IPS-20b (cell line): ENCODE measurements around the gene RCAN1.
A peak's percentile ranks its signal among the peaks of the same experiment; 100 is the strongest.

Experiments
- H3K27ac ChIP-seq: one replicate; pipeline ENCODE4 v1.5.1; 2013; ENCODE audit warnings: low read length
- H3K27me3 ChIP-seq: 2 replicates; pipeline ENCODE4 v1.6.1; 2013; ENCODE audit warnings: mild to moderate bottlenecking, low read length, inconsistent platforms; ENCODE audit not compliant: insufficient read depth
- H3K36me3 ChIP-seq: 2 replicates; pipeline ENCODE4 v1.6.1; 2013; ENCODE audit warnings: low read depth, mild to moderate bottlenecking, inconsistent platforms, low read length, moderate library complexity; ENCODE audit not compliant: insufficient read depth
- H3K4me1 ChIP-seq: 2 replicates; pipeline ENCODE4 v1.6.1; 2013; ENCODE audit warnings: mild to moderate bottlenecking, control low read depth, inconsistent platforms, low read length, moderate library complexity; ENCODE audit not compliant: insufficient read depth
- H3K4me3 ChIP-seq: 2 replicates; pipeline ENCODE4 v1.5.1; 2013; ENCODE audit warnings: mild to moderate bottlenecking, low read length, inconsistent platforms
- H3K9ac ChIP-seq: 2 replicates; pipeline ENCODE4 v1.6.1; 2013; ENCODE audit warnings: low read depth, mild to moderate bottlenecking, inconsistent platforms, low read length, moderate library complexity
- H3K9me3 ChIP-seq: 2 replicates; pipeline ENCODE4 v1.6.1; 2013; ENCODE audit warnings: mild to moderate bottlenecking, low read depth, low read length, inconsistent platforms; ENCODE audit not compliant: insufficient read depth

The RCAN1 gene

DNA sequence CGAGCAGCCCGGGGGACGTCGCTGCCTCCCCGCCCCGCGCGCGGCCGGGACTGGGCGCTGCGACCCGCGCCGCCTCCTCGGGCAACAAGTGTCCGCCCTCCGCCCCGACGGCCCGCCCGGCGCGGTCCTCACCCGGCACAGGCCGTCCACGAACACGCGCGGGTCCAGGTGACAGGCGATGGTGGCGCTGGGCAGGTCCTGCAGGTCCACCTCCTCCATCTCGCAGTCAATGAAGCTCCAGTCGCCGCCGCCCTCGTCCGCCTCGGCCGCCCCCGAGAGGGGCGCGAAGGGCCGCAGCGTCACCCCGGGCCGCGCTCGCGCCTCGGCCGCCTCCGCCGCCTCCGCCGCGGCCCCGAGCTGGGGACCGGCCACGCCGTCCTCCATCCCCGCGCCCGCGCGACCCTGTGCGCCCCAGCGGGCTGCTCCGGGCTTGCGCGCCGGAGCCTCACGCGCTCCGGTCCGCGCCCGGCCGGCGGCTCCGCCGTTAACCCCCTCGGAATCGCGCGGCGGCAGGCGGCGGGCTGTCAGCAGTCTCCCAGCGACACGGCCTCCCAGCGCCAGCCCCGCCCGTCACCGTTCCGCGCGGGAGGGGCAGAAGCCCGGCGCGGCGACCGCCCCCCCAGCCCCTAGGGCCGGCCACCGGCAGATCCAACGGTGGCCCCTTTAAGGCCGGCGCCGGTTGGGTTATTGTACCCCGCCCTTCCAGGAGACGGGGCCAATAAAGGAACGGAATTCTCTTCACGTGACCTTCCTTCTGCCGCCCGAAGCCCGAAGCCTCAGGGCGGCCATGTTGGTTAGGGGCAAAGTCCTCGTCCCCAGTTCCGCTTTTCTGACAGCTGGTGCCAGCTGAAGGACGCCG is at the start of gene RCAN1:
Gene RCAN1, minus strand, starts transcription at position 486 of the 859 bp plus-strand sequence. Its CDS starts 102 bp downstream, at position 384.
- Histone ChIP-seq H3K27me3 (peaks cover 38% of the 10 kb centered on the region), H3K36me3 (no peaks in the 10 kb centered on the region), H3K9me3 (no peaks in the 10 kb centered on the region), H3K9ac (no peak within 1 kb of the TSS), H3K4me3 (peak within 1 kb of the TSS; percentile 73), H3K27ac (no peak within 1 kb of the TSS), H3K4me1 (no peaks in the 10 kb centered on the region)

DNA sequence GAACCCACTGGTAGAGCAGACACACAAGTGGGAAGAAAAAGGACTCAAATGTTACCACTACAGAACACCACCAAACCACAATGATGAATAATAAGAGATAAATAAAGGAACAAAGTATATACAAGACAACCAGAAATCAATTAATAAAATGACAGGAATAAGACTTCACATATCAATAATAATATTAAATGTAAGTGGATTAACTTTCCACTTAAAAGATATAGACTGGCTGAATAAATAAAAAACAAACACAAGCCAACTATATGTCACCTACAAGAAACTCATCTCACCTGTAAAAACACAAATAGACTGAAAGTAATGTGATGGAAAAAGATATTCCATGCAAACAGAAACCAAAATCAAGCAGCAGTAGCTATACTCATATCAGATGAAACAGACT is 46.9 kb upstream of the RCAN1 start:
- Histone ChIP-seq H3K27me3 (peaks cover 13% of the 10 kb centered on the region), H3K4me3 (no peak overlapping the region), H3K9me3 (peaks cover 3% of the 10 kb centered on the region; the same call in 1 of the 2 replicates), H3K4me1 (no peaks in the 10 kb centered on the region), H3K36me3 (no peaks in the 10 kb centered on the region), H3K9ac (no peak overlapping the region), H3K27ac (no peak overlapping the region)

DNA sequence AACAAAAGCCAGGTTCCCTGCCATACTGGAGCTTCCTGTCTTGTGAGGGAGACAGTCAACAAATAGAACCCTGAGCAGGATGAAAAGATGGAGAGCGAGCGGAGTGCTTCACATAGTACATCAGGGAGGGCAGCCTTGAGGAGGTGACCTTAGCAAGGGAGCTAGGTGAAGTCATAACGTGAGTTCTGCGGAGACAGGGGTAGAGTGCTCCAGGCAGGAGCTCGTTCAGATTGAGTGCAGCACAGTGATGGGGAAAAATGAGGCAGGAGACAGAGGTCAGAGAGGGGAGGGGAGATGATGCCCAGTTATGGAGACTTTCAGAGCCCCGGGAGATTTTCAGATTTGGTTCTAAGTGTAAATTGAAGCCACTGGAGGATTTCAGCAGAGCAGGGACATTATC is 38.6 kb upstream of the RCAN1 start:
- Histone ChIP-seq H3K4me1 (no peaks in the 10 kb centered on the region), H3K27me3 (no peaks in the 10 kb centered on the region; the same call in 1 of the 2 replicates), H3K27ac (no peak overlapping the region), H3K36me3 (no peaks in the 10 kb centered on the region), H3K9ac (no peak overlapping the region), H3K9me3 (0 out of 2 replicates have a peak, but pooled peaks cover 4% of the 10 kb centered on the region), H3K4me3 (no peak overlapping the region)

DNA sequence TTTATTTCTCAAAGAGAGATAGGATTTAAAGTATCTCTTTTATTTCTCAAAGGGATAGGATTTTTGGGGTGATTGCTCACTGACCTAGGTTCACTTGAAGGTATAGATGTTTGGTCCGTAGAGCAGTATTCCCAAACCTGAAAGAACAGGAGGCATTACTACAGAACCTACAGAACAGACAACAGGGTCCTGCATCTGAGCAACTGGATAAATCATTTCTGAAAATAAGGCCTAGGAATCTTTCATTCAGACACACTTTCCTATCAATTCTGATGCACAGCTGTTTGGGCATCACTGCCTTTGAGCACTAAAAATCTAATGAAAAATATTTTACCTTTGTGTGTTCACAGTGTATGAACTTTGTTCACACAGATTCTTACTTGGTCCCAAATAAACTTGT is 36.7 kb upstream of the RCAN1 start:
- Histone ChIP-seq H3K9ac (no peak overlapping the region), H3K4me1 (no peaks in the 10 kb centered on the region), H3K36me3 (no peaks in the 10 kb centered on the region), H3K9me3 (0 out of 2 replicates have a peak, but pooled peaks cover 4% of the 10 kb centered on the region), H3K27me3 (no peaks in the 10 kb centered on the region; the same call in 1 of the 2 replicates), H3K27ac (no peak overlapping the region), H3K4me3 (no peak overlapping the region)

DNA sequence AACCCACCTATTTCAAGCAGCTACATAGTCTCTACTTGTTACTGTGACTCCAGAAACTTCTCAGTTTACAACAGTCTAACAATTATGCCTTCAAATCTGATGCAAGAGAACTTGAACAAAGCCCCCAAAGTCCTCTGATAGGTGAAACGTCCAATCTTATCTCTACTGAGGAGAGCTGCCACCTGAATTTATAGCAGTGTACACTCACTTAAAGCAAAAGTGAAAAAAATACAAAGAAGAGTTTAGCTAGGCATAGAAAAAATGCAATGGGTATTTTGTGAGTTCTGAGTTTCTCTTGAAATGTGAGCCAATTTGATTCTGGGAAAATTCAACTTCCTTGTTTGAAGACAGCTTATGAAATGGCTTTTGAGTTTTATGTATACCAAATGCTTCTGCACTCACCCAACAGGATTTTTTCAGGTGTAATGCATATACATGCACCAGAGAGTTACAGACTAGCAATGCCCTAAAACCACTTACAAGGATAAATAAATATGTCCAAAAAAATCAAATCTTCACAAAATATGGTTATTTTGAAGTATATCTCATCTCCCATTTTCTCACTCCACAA is 36.0 kb upstream of the RCAN1 start:
- Histone ChIP-seq H3K9me3 (0 out of 2 replicates have a peak, but pooled peaks cover 4% of the 10 kb centered on the region), H3K27me3 (no peaks in the 10 kb centered on the region), H3K4me1 (no peaks in the 10 kb centered on the region), H3K9ac (no peak overlapping the region), H3K36me3 (no peaks in the 10 kb centered on the region), H3K4me3 (no peak overlapping the region), H3K27ac (no peak overlapping the region)

DNA sequence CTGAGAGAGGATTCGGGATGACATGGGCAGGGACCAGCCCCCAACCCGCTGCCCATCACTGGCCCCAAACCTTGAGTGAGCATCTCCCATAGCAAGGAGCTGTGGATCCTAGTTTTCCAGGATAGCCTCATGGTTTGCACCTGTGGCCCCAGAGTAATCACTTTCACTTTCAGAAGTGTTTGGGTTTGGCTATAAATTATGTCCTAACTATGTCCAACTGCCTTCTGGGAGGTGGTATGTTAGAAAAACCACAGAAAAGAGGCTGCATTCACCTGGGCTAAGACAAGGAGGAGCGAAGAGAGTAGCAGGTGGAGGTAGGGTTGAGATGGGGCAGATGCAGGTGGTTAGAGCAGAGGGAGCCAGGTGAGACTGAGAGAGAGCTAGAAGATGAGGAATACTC is 34.5 kb upstream of the RCAN1 start:
- H3K36me3 ChIP-seq, result no peaks in the 10 kb centered on the region
- no peak overlapping the region for H3K27ac ChIP-seq
- H3K4me3 ChIP-seq, result no peak overlapping the region
- no peak overlapping the region for H3K9ac ChIP-seq
- H3K27me3 ChIP-seq, result no peaks in the 10 kb centered on the region
- no peaks in the 10 kb centered on the region for H3K4me1 ChIP-seq
- 0 out of 2 replicates have a peak, but pooled peaks cover 4% of the 10 kb centered on the region for H3K9me3 ChIP-seq

DNA sequence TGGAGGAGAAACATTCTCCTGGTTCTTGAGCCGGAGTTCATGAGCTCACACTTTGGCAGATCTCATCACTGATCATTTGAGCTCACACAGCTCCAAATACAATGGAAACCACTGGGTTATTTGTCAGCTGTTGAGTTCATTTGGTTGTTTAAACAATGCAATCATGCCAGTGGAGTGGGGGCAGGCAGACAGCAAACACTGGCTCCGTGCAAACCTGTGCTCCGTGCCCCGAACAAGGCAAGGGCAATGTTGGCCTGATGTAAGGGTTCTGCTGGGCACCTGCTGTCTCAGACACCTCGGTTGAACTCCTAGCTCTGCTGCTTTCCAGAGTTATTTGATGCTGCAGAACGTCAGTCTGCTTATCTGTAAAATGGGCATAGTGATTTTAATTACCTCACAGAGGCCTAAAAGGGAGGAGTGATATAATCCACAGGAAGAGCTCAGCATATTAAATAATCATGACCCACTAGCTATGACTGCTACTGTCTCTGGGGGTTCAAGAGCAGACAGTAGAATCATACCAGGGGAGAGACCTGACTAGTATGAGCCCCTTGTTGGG is 33.9 kb upstream of the RCAN1 start:
- H3K27me3 ChIP-seq, result no peaks in the 10 kb centered on the region
- H3K9me3 ChIP-seq, result 0 out of 2 replicates have a peak, but pooled peaks cover 4% of the 10 kb centered on the region
- no peak overlapping the region for H3K27ac ChIP-seq
- H3K9ac ChIP-seq, result no peak overlapping the region
- H3K36me3 ChIP-seq, result no peaks in the 10 kb centered on the region
- H3K4me1 ChIP-seq, result no peaks in the 10 kb centered on the region
- H3K4me3 ChIP-seq, result no peak overlapping the region

DNA sequence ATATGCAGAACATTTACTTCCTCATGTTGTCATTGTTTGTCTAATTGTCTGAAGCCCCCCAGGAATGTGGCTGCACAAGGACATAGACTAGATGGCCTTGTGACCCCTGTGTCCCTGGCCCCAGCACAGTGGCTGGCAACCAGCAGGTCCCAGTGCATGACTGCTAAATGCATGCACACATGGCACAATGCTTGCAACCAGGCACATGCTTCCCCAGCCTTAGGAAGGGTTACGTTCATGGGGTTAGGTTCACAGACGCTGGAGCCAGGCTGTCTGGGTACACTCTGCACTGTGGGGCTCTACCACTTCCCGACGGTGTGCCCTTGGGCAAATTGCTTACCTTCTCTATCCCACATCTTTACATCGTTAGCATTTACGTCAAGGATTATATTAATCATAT is 32.6 kb upstream of the RCAN1 start:
- Histone ChIP-seq H3K36me3 (no peaks in the 10 kb centered on the region), H3K9ac (no peak overlapping the region), H3K27ac (no peak overlapping the region), H3K4me1 (no peaks in the 10 kb centered on the region), H3K4me3 (no peak overlapping the region), H3K9me3 (0 out of 2 replicates have a peak, but pooled peaks cover 4% of the 10 kb centered on the region), H3K27me3 (no peaks in the 10 kb centered on the region)

DNA sequence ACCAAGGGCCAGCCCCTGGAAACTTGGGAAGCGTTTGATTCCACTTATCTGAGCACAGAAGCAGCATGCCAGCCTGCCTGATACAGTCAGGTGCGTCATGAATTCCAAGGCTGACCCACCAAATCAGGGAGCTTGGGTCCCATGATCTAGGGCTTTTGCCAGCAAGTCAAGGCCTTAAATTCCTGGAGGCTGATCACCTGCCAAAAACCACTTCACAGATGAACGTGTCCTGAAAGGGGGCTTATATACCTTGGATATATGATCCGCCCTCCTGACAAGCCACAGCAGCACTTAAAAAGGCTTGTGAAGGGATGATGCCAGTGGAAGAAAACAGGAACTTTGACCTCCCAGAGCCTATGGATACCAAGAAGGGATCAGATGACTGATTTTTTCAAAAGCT is 29.9 kb upstream of the RCAN1 start:
- Histone ChIP-seq H3K4me1 (no peaks in the 10 kb centered on the region), H3K9ac (no peak overlapping the region), H3K4me3 (no peak overlapping the region), H3K36me3 (no peaks in the 10 kb centered on the region), H3K9me3 (no peaks in the 10 kb centered on the region), H3K27me3 (no peaks in the 10 kb centered on the region), H3K27ac (no peak overlapping the region)

DNA sequence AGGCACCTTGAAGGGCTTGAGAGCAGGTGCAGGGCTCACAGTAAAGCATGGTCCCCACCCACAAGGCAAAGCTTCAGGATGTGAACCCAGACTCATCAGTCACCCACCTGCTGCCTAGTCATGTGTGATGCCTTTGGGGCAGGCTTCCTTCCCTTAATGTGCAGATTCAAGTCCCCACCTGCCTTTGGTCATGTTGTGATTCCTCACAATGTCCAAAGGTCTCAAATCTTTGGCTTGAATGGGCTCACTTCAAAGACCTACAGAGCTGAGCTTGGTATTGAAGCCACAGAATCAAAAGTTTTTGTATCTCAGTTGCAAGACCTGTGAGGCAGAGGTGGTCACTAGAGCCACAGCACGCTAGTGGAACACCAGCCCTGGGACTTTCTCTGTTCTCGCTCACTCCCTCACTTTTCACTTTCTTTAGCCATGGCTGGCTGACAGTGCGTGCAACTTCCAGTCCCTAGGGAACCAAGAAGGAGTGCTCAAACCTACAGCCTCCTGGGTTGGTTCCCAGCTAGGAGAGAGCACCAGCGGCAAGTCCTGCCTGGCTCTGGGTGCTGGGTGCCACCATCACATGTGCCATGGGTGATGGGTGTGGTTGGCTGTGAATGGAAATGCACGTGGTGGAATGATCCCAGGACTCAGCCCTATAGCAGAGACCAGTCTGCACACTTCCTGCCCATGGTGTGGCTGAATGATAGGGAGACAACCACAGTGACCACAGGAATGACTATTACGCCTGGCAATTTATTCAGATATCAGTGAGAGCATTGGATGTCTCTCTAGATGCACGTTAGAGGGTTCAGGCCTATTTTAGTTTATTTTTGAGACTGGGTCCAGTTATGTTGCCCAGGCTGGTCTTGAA is 27.5 kb upstream of the RCAN1 start:
- no peak overlapping the region for H3K9ac ChIP-seq
- no peak overlapping the region for H3K27ac ChIP-seq
- H3K27me3 ChIP-seq, result no peaks in the 10 kb centered on the region
- H3K4me3 ChIP-seq, result no peak overlapping the region
- no peaks in the 10 kb centered on the region for H3K9me3 ChIP-seq
- no peaks in the 10 kb centered on the region for H3K36me3 ChIP-seq
- no peaks in the 10 kb centered on the region for H3K4me1 ChIP-seq

DNA sequence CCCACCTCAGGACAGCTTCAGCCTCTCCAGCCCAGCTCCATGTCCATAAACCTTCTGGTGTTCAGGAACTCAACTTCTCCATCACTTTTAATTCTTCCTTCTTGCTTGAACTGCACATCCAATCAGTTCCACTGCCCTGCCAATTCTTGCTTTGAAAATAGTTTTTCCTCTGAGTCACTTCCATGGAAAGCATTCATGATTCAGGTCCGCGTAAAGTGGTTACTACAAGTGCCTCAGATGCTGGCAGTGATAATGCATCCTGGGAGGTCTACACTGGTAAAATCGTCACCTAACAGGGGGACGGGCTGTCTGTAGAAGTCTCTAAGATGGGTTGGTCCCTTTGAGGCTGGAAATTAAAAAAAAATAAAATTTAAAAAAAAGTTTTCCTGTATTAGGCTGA is 25.9 kb upstream of the RCAN1 start:
- no peaks in the 10 kb centered on the region for H3K36me3 ChIP-seq
- H3K27me3 ChIP-seq, result no peaks in the 10 kb centered on the region
- H3K4me3 ChIP-seq, result no peak overlapping the region
- no peaks in the 10 kb centered on the region for H3K4me1 ChIP-seq
- no peak overlapping the region for H3K9ac ChIP-seq
- H3K9me3 ChIP-seq, result no peaks in the 10 kb centered on the region
- H3K27ac ChIP-seq, result no peak overlapping the region
